ENCODE measurements around the gene DRICH1.

DNA sequence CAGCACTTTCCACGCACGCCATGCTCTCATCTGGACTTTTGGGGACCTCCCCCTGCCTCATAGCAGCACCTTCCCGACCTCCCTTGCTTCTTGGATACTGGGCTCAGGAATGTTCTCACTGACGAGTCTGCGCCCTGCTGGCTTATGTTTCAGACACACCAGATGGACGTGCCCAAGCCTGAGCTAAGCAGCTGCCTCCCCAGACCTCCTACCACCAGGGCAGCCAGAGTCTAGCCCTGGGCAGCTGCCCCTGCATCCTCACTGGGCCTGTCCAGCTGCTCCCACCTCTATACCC lies 45.5 kb upstream of the DRICH1 start:
- TF ChIP-seq CTCF (IDR thresholded peaks at IDR 0.05) (no peak), POLR2A (IDR thresholded peaks at IDR 0.05) (no peak)
